Measurements from ENCODE around the gene BRAT1. TPM values are rescaled to one million over a fixed set of nuclear protein-coding genes. Genes with fewer than 3 reads are reported as not detected.

The BRAT1 gene
- total and polyA plus RNA-seq, 2 experiments from 2014 or later: 19.2 to 45.0 TPM

DNA sequence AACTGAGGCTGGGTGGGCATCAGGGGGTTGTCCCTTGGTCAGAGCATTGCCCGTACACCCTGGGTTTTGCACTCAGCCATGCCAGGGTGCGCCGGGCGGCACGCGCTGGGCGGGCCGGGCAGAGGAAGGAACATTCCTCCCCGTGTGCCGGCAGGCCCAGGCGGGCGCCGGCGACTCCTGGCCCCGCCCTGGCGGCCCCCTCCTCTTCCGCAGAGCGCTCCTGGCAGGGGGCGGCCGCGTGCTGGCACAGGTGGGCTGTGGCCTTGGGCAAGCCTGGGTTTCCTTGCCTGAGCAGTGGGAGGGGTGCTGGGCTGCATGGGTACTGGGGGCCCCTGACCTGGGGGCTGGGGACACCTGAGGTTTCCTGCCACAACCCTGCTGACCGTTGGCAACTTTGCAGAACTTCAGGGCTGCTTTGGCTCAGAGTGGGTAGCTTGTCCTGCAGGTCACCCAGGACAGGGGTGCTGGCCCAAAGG is 31.8 kb downstream of the BRAT1 start:
- Histone ChIP-seq H3K27ac (peak overlapping the region; percentile 89), H3K9me3 (ENCODE audit: low read depth) (no peaks in the 10 kb centered on the region), H3K27me3 (peaks cover 14% of the 10 kb centered on the region), H3K79me2 (peaks cover 6% of the 10 kb centered on the region), H3K36me3 (replicated peaks; ENCODE audit: insufficient read depth, low read depth) (no peaks in the 10 kb centered on the region), H3K9me2 (replicated peaks; ENCODE audit: insufficient read depth) (no peaks in the 10 kb centered on the region), H2AFZ (no peak overlapping the region), H3K4me1 (ENCODE audit: insufficient read depth) (peaks cover 47% of the 10 kb centered on the region), H3K4me3 (no peak overlapping the region), H4K20me1 (ENCODE audit: insufficient read depth, poor library complexity, severe bottlenecking) (peaks cover 3% of the 10 kb centered on the region), H3K4me2 (peak overlapping the region; percentile 81)
- WGBS (ENCODE audit: low lambda C conversion rate, missing lambda C conversion rate): 31% methylated on average over 22 of the region's 22 CpGs
- DNase-seq (ENCODE audit: low spot score): no peak
- TF ChIP-seq, protein P1, sequence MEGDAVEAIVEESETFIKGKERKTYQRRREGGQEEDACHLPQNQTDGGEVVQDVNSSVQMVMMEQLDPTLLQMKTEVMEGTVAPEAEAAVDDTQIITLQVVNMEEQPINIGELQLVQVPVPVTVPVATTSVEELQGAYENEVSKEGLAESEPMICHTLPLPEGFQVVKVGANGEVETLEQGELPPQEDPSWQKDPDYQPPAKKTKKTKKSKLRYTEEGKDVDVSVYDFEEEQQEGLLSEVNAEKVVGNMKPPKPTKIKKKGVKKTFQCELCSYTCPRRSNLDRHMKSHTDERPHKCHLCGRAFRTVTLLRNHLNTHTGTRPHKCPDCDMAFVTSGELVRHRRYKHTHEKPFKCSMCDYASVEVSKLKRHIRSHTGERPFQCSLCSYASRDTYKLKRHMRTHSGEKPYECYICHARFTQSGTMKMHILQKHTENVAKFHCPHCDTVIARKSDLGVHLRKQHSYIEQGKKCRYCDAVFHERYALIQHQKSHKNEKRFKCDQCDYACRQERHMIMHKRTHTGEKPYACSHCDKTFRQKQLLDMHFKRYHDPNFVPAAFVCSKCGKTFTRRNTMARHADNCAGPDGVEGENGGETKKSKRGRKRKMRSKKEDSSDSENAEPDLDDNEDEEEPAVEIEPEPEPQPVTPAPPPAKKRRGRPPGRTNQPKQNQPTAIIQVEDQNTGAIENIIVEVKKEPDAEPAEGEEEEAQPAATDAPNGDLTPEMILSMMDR (IDR thresholded peaks at IDR 0.05; ENCODE audit: poor library complexity): no peak
- TF ChIP-seq EZH2 (IDR thresholded peaks at IDR 0.05; ENCODE audit: borderline replicate concordance) (no peak), EZH2phosphoT487 (IDR thresholded peaks at IDR 0.05; ENCODE audit: low read depth, severe bottlenecking, unreplicated experiment) (no peak)

DNA sequence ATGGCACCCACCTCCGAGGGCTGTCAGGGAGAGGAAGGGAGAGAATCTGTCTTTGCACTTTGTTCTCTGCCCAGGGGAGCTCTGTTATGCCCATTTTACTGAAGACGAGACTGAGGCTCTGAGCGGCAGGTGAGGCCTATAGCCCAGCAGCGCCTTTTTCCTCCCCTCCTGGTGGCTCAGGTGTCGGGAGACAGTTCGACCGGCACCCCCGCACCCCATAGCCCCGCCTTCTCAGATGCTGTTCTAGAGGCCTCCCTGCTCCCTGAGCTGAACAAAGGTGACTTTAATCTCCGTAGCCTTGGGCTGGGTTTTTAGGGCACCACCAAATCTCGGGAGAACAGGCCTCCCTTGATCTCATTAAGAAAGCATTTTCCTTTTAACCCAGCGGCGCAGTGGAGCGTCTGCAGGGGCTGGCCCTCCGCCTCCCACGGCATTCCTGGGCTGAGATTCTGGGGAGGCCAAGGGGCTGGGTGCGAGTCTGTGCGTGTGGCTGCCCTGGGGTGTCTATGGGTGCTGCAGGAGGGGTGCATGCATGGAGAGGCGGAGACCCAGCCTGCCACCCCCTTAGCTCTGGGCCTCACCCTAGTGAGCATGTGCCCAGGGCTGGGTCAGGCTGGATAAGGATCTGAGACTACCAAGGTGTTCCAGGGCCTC is 32.4 kb downstream of the BRAT1 start:
- H3K79me2 ChIP-seq: peaks cover 6% of the 10 kb centered on the region
- no peaks in the 10 kb centered on the region for H3K9me3 ChIP-seq (ENCODE audit: low read depth)
- H3K4me1 ChIP-seq (ENCODE audit: insufficient read depth): peaks cover 46% of the 10 kb centered on the region
- no peaks in the 10 kb centered on the region for H3K9me2 ChIP-seq (replicated peaks; ENCODE audit: insufficient read depth)
- H3K4me3 ChIP-seq: no peak overlapping the region
- no peak overlapping the region for H2AFZ ChIP-seq
- WGBS (ENCODE audit: low lambda C conversion rate, missing lambda C conversion rate): 53% methylated on average over 19 of the region's 19 CpGs
- peak overlapping the region; percentile 81 for H3K4me2 ChIP-seq
- H3K36me3 ChIP-seq (replicated peaks; ENCODE audit: insufficient read depth, low read depth): no peaks in the 10 kb centered on the region
- peaks cover 20% of the 10 kb centered on the region for H3K27me3 ChIP-seq
- DNase-seq (ENCODE audit: low spot score): peak; percentile 73
- TF ChIP-seq EZH2phosphoT487 (IDR thresholded peaks at IDR 0.05; ENCODE audit: low read depth, severe bottlenecking, unreplicated experiment): no peak
- TF ChIP-seq, protein P1 (IDR thresholded peaks at IDR 0.05; ENCODE audit: poor library complexity): no peak
- TF ChIP-seq EZH2 (IDR thresholded peaks at IDR 0.05; ENCODE audit: borderline replicate concordance): no peak
- H3K27ac ChIP-seq: peak overlapping the region; percentile 89
- H4K20me1 ChIP-seq (ENCODE audit: insufficient read depth, poor library complexity, severe bottlenecking): peaks cover 3% of the 10 kb centered on the region

DNA sequence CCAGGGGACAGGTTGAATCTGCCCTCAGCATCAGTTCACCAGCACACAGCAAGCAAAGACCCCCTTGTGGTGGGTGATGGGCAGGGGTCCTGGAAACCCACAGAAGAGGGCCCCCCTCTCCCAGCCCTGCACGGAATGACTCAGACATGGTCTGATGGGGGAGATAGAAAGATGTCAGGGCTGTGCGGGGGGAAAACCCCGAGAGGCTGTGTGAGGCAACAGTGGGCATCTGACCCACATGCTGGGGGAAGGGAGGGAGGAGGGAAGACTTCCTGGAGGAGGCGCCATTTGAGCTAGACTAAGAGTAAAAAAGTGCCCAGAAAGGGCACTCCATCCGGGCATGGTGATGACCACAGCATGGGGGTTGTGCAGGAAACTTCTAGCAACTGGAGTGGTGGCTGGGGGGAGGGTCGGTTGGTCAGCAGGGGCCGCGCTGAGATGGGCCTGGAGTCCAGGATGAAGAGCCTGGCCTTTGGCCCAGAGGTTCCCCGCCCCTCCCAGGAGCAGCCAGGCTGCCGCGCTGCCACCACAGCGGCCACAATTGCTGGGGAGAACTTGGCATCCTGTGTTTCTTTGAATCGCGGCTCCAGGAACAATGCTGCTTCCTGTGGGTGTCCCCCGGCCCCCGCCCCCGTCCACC is 33.3 kb downstream of the BRAT1 start:
- Histone ChIP-seq H2AFZ (no peak overlapping the region), H3K27ac (peak overlapping the region; percentile 6), H3K27me3 (peaks cover 20% of the 10 kb centered on the region), H3K4me2 (peak overlapping the region; percentile 81), H3K79me2 (peaks cover 6% of the 10 kb centered on the region), H4K20me1 (ENCODE audit: insufficient read depth, poor library complexity, severe bottlenecking) (peaks cover 3% of the 10 kb centered on the region), H3K9me3 (ENCODE audit: low read depth) (no peaks in the 10 kb centered on the region), H3K9me2 (replicated peaks; ENCODE audit: insufficient read depth) (no peaks in the 10 kb centered on the region), H3K36me3 (replicated peaks; ENCODE audit: insufficient read depth, low read depth) (no peaks in the 10 kb centered on the region), H3K4me1 (ENCODE audit: insufficient read depth) (peaks cover 50% of the 10 kb centered on the region), H3K4me3 (no peak overlapping the region)
- 75% methylated on average over 15 of the region's 17 CpGs for WGBS (ENCODE audit: low lambda C conversion rate, missing lambda C conversion rate)
- DNase-seq (ENCODE audit: low spot score): no peak
- TF ChIP-seq, protein P1 (IDR thresholded peaks at IDR 0.05; ENCODE audit: poor library complexity): no peak
- TF ChIP-seq EZH2phosphoT487 (IDR thresholded peaks at IDR 0.05; ENCODE audit: low read depth, severe bottlenecking, unreplicated experiment) (no peak), EZH2 (IDR thresholded peaks at IDR 0.05; ENCODE audit: borderline replicate concordance) (no peak)

All from hepatocyte (in vitro differentiated cells).